ENCODE data around the gene KIF5A.
A peak's percentile ranks its signal among the peaks of the same experiment; 100 is the strongest.

KIF5A gene

DNA sequence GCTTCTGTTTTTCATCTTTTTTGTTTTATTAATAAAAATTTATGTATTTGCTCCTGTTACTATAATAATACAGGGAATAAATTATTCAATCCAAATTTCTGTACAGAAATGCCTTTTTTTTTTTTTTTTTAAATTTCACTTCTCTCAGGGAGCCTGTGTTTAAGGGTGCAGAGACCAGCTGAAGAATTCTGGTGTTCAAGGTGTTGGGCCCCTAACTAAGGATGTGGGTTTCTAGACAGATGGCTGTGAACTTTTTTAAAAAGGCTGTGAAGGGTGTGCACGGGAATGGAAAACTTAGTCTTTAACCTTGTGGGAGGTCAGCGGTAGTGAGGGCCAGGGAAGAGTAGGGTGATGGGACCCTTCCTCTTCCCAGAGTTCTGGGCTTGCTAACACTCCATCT lies 53.5 kb downstream of the KIF5A start:
- TF ChIP-seq TEAD4 (IDR thresholded peaks at IDR 0.05) (no peak), TAF1 (IDR thresholded peaks at IDR 0.05; ENCODE audit: low read depth) (no peak), EP300 (IDR thresholded peaks at IDR 0.05; ENCODE audit: borderline replicate concordance) (no peak), ZBTB7A (IDR thresholded peaks at IDR 0.05; ENCODE audit: low read depth) (no peak), FOXM1 (IDR thresholded peaks at IDR 0.05; ENCODE audit: borderline replicate concordance, low read depth) (no peak), NFIC (IDR thresholded peaks at IDR 0.05) (no peak), YY1 (IDR thresholded peaks at IDR 0.05; ENCODE audit: low read depth) (no peak), TCF12 (IDR thresholded peaks at IDR 0.05; ENCODE audit: low read depth) (no peak), CEBPB (IDR thresholded peaks at IDR 0.05) (no peak), CREB1 (IDR thresholded peaks at IDR 0.05; ENCODE audit: low read depth) (no peak)
- TF ChIP-seq, protein P1, sequence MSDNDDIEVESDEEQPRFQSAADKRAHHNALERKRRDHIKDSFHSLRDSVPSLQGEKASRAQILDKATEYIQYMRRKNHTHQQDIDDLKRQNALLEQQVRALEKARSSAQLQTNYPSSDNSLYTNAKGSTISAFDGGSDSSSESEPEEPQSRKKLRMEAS (IDR thresholded peaks at IDR 0.05) = no peak
- TF ChIP-seq, protein P2, sequence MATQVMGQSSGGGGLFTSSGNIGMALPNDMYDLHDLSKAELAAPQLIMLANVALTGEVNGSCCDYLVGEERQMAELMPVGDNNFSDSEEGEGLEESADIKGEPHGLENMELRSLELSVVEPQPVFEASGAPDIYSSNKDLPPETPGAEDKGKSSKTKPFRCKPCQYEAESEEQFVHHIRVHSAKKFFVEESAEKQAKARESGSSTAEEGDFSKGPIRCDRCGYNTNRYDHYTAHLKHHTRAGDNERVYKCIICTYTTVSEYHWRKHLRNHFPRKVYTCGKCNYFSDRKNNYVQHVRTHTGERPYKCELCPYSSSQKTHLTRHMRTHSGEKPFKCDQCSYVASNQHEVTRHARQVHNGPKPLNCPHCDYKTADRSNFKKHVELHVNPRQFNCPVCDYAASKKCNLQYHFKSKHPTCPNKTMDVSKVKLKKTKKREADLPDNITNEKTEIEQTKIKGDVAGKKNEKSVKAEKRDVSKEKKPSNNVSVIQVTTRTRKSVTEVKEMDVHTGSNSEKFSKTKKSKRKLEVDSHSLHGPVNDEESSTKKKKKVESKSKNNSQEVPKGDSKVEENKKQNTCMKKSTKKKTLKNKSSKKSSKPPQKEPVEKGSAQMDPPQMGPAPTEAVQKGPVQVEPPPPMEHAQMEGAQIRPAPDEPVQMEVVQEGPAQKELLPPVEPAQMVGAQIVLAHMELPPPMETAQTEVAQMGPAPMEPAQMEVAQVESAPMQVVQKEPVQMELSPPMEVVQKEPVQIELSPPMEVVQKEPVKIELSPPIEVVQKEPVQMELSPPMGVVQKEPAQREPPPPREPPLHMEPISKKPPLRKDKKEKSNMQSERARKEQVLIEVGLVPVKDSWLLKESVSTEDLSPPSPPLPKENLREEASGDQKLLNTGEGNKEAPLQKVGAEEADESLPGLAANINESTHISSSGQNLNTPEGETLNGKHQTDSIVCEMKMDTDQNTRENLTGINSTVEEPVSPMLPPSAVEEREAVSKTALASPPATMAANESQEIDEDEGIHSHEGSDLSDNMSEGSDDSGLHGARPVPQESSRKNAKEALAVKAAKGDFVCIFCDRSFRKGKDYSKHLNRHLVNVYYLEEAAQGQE (IDR thresholded peaks at IDR 0.05; ENCODE audit: low read depth) = no peak

DNA sequence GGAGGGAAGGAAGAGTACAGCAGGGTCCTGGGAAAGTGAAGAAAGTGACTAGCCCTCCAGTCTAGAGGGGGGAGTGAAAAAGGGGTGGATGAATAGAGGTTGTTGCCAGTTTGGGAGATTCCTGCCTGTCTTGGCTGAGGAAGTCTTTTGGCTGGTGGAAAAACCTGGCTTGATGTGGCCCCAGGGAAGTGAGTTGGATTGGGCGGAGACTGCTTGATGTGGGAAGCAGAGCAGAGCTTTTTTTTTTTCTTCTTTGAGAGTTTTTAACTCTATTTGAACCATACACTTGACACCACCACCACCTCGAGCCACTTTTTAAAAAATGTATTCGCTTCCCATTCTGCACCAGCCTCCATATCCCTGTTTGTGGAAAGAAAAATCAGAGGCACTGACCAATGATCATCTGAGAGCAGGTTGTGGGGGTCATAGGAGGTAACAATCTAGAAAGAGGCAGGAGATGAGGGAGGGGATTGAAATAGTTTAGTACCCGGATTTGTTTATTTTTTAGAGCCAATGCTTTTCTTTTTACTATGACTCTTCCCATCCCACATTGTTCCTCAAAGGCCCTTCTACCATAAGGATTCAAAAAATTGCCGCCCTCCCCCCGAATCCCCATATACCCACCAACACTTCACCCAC lies 54.1 kb downstream of the KIF5A start:
- no peak for TF ChIP-seq YY1 (IDR thresholded peaks at IDR 0.05; ENCODE audit: low read depth)

DNA sequence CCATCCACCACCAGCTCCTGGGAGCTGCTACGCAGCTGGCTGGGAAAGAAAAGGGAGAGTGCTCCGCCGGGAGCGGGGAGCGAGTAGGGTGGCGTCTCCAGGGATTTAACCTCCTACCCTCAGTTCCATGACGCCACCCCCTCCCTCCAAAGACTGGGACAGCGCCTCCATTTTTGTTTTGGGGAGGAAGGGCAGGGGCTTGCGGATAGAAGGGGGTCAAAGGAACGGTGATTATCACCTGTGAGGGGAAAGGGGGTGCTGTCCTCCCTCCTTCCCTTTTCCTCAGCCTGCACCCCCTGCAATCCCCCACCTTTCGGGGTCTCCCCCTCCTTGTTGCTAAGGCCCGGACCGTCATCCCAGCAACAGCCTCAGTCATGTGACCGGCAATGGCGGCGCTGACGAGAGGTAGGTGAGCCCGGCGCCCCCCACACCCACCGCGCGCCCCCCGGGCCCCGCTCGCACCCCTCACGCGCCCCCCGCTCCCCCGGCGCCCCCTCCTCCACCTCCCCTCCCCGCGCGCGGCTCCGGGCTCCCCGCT lies 54.7 kb downstream of the KIF5A start, which contains the start of gene DTX3:
Gene DTX3, plus strand, starts transcription at position 371 of the 538 bp plus-strand sequence. CDS start 1,694 bp downstream, outside the sequence.
- TF ChIP-seq TCF12 (IDR thresholded peaks at IDR 0.05; ENCODE audit: low read depth) = peak; percentile 39; the same call in 1 of the 2 replicates
- no peak for TF ChIP-seq CREB1 (IDR thresholded peaks at IDR 0.05; ENCODE audit: low read depth)
- TF ChIP-seq, protein P2 (IDR thresholded peaks at IDR 0.05; ENCODE audit: low read depth) = no peak
- TF ChIP-seq TAF1 (IDR thresholded peaks at IDR 0.05; ENCODE audit: low read depth) = peak; percentile 53
- TF ChIP-seq EGR1 (IDR thresholded peaks at IDR 0.05) = peak; percentile 23; the same call in 1 of the 2 replicates
- TF ChIP-seq, protein P3, sequence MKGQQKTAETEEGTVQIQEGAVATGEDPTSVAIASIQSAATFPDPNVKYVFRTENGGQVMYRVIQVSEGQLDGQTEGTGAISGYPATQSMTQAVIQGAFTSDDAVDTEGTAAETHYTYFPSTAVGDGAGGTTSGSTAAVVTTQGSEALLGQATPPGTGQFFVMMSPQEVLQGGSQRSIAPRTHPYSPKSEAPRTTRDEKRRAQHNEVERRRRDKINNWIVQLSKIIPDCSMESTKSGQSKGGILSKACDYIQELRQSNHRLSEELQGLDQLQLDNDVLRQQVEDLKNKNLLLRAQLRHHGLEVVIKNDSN (IDR thresholded peaks at IDR 0.05) = peak; percentile 94
- peak; percentile 91 for TF ChIP-seq YY1 (IDR thresholded peaks at IDR 0.05; ENCODE audit: low read depth)

DNA sequence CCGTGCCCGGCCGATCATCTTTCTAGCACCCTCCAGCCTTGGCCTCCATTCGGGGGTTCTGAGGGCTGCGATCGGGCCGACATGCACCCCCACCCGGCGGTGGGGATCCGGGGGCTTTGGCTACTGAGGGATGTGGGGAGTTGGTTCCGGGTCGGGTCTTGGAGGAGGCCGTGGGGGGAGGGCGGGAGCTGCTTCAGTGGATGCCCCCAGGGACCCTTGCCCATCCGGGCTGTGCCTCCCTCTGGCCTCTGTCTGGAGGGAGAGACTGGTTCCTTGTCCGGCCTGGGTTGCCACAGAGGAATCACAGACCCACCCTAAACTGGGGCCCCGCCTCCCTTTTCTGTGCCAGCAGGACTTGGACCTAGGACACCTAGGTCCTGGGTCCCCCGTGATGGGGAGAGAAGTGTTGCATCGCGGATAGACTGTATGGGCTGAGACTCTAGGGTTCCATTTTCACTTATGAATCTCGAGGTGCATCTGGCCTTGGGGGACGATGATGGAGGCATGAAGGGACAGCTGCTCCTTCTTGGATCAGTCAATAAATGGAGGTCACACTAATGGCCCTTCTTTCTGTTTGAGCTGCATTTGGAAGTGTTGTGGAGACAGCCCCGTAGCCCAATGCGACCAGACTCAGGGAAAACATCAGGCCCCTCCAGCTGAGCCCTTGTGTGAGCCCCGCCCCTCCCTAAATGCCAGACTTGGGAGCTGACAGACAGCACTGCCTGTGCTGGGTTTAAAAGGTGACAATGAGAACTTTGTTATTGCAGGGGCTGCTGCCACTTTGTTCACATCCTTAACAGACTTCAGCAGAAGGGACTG lies 55.4 kb downstream of the KIF5A start:
- TF ChIP-seq CREB1 (IDR thresholded peaks at IDR 0.05; ENCODE audit: low read depth) = no peak
- TF ChIP-seq NFIC (IDR thresholded peaks at IDR 0.05) = no peak
- TF ChIP-seq ZBTB7A (IDR thresholded peaks at IDR 0.05; ENCODE audit: low read depth) = peak; percentile 8; the same call in 1 of the 2 replicates
- TF ChIP-seq TCF12 (IDR thresholded peaks at IDR 0.05; ENCODE audit: low read depth) = no peak

DNA sequence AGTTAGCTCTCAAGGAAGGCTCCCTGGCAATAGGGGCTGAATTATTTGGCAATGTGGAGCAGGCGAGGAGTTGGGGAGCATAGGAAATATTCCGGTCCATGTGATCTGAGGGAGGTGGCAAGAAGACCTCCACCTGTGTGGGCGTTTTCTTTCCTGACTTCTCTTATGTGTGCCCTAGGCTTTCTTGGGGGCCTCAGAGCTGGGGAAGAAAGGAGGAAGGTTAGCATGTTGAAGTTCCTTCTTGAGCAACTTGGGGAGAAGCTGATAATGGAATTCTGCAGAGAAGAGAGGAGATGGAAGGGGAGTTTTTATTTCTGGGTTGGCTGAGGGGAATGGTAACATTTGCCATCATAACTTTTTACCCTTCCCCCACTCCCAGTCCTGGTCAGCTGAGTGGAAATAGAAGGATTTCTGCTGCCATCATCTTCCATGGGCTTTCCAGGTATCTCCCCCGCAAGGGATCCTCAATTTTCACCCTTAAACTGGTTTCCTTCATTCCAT lies 56.0 kb downstream of the KIF5A start:
- no peak for TF ChIP-seq CEBPB (IDR thresholded peaks at IDR 0.05)
- no peak for TF ChIP-seq EP300 (IDR thresholded peaks at IDR 0.05; ENCODE audit: borderline replicate concordance)
- no peak for TF ChIP-seq TEAD4 (IDR thresholded peaks at IDR 0.05)
- no peak for TF ChIP-seq CREB1 (IDR thresholded peaks at IDR 0.05; ENCODE audit: low read depth)
- TF ChIP-seq, protein P1 (IDR thresholded peaks at IDR 0.05) = no peak
- no peak for TF ChIP-seq EGR1 (IDR thresholded peaks at IDR 0.05)
- TF ChIP-seq, protein P3 (IDR thresholded peaks at IDR 0.05) = no peak
- TF ChIP-seq, protein P2 (IDR thresholded peaks at IDR 0.05; ENCODE audit: low read depth) = no peak
- no peak for TF ChIP-seq NFIC (IDR thresholded peaks at IDR 0.05)
- no peak for TF ChIP-seq TAF1 (IDR thresholded peaks at IDR 0.05; ENCODE audit: low read depth)

Measured in Ishikawa (cell line).